ENCODE data around the gene SLC2A14.
"Not testable (repeated sequence)": the region's sequence is repeated elsewhere in the genome, so short reads cannot be mapped to it uniquely, and the experiment has no call there.

Gene SLC2A14

DNA sequence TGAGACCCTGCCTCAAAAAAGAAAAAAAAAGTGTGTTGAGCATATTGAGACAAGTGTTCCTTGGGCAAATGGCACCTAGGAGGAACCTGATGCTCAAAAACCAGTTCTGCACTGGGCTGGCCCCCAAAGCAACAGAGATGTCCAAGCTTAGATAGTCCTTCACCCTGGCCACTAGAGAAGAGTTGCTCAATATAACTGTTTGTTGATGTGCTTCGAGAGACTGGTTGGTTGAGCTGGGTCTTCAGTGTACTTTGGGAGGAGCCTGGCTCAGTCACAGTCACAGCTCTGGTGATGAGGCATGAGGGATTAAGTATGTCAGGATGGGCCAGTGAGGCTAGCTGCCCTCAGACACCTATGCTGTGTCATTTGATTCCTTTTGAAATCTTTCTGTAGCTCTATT lies 38.0 kb downstream of the SLC2A14 start:
- no peak for DNase-seq

DNA sequence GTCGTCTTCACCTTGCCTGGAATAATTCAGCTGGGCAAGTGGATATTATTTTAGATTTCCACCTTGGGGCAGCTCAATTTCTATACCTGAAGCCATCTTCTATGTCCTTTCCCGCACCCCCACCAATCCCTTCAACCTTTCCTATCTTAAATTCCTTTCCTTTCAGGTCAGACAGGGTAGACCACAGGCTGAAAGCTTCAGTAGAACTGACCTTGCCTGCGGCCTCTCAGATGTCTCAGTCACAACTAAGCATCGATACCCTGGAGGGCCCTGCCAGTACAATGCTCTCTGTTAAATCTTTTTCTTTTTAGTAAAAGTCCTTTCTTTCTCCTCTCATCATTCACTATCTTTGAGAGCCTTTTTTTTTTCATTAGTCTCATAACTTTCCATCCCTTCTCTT lies 38.9 kb downstream of the SLC2A14 start:
- no peak for DNase-seq

DNA sequence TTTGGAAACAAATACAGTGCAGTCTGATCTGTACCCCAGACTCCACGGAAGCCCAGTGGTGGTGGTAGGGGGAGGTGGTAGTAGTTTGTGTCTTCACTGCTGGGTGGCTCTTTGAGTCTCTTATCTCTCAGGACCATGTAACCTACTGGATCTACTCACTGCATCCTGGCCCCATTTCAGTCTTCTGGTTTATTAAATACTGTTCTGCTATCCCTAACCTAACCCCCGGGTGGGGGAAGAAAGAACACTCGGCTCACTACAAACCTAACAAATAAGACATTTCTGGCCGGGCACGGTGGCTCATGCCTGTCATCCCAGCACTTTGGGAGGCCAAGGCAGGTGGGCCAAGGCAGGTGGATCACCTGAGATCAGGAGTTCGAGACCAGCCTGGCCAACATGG lies 39.5 kb downstream of the SLC2A14 start:
- DNase-seq = not testable (repeated sequence)

DNA sequence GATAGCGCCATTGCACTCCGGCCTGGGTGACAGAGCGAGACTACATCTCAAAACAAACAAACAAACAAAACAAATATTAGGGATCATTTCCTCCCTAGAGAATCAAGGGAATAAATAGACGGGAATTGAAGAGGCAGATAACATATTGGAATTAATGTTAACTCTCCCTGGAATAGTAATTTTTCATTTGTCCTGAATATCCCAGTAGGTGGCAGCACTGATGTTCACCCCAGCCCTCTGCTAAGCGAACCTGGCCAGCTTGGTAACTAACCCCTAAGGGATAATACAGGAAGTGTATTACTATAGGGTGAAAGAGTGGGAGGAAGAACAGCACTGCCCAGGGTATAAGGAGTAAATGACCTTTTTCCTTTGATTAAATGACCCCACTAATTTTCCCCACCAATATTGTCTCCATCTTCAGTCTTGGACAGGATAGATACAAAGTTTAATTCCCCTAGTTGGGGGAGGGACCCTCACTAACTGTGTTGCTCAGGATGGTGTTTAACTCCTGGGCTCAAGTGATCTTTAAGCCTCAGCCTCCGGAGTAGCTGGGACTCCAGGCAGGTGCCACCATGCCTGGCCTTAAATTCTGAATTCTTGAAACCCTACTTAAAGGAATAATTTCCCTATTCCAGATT lies 40.5 kb downstream of the SLC2A14 start:
- DNase-seq = peak in 2 of 58 donors; percentile 17 to 19

DNA sequence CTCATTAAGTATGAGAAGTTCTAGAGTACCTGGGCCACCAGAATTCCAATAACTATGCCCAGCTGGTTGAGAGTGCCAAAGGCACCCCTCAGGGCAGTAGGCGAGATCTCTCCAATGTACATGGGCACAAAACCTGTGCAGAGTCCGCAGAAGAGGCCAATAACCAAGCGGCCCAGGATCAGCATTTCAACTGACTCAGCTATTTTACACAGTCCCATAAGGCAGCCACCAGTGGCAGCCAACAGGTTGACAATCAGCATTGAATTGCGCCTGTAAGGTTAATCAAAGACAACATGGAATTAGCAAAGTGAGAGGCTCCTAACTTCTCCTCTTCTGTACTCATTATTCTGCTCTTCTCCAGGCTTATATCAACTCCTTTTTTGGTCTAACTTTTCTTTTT lies 43.0 kb downstream of the SLC2A14 start:
- DNase-seq = not testable (repeated sequence)

DNA sequence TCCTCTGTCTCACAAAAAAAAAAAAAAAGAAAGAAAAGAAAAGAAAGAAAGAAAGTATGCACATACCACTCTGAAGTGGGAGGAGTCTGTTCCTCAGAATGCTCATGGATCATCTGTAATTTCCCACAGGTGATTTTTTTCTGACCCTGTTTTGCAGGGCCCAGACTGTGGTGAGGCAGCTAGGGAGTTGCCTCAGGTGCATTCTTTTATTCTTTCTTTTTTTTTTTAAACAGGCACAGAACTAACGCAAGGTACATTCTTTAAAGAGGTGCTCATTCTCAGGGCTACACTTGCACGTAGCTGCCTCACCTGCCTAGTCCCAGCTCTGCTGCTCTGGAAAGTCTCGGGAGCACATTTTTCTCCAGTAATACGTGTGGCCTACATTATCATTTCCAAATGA lies 47.0 kb downstream of the SLC2A14 start:
- not testable (repeated sequence) for DNase-seq

DNA sequence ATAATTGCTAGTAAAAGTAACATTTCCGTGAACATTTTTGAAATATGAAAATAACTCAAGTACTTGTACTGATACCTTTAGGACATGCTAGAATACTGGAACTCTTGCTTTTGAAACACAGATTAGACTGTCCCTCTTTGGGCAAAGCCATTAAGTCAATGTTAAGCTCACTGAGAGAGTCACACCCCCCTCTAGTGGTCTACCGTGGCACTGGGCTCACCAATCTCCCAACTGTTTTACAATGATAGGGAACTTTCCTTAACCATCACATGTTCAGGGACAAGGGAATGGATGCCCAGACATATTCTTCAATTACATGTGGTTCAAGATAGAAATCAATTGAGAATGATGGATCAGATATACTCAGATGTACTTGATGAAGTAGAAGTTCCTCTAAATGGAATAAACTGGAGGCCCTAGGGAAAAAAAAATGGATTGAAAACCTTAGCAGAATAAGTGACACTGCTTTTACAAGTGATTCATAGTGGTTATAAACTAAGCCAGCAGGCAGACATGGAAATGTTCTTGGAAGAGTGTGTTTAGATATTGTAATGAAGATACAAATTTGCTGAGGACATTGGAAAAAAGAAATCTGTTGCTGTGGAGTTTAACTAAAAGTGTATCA lies 65.7 kb downstream of the SLC2A14 start:
- DNase-seq = peak in 46 of 58 donors; percentile 0 to 60 (median 13)

DNA sequence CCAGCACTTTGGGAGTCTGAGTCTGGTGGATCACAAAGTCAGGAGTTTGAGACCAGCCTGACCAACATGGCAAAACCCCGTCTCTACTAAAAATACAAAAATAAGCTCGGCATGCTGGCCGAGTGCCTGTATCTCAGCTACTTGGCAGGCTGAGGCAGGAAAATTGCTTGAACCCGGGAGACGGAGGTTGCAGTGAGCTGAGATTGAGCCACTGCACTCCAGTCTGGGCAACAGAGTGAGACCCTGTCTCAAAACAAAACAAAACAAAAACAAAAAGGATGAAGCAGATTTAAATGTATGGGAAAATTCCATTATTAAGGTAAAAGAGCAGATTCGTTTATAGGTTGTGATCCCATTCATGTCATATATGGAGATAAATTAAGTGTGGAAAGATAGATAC lies 66.4 kb downstream of the SLC2A14 start:
- DNase-seq = not testable (repeated sequence)

DNA sequence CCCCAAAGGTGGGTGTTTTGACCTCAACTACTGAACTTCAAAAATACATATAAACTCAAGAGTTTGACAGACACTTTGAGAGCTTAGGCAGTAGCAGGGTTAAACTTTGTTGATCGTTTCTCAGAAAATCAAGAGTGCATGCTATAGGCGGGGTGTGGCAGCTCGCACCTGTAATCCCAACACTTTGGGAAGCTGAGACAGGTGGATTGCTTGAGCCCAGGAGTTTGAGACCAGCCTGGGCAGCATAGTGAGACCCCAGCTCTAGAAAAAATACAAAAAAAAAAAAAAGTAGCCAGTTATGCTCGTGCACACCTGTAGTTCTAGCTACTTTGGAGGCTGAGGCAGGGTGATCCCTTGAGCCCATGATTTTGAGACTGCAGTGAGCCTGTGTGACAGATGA lies 71.3 kb downstream of the SLC2A14 start:
- no peak for DNase-seq

DNA sequence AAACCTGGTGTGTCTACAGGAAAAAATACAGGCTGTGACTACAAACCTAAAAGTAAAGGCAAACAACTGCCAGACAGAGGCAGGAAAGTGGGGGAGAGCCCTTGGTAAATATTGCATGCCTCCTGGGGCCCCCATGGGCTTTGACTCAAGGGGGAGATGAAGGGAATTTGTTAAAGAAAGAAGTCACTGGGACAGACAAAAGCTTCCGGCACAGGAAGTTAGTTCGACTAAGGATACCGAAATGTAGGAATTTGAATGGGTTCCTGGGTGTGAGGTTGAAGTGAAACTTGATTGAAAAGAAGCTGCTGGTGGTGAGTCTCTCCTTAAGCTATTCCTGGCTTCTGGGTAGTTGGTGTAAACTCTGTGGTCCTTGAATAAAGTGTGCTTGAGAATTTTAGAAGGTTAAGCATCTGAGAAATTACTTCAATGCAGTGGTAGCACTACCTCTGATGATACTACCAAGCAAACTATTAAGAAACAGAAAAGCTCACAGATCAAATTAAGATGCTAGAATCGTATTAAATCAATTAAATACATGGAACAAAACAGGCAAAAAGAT lies 73.9 kb downstream of the SLC2A14 start:
- not testable (repeated sequence) for DNase-seq

DNA sequence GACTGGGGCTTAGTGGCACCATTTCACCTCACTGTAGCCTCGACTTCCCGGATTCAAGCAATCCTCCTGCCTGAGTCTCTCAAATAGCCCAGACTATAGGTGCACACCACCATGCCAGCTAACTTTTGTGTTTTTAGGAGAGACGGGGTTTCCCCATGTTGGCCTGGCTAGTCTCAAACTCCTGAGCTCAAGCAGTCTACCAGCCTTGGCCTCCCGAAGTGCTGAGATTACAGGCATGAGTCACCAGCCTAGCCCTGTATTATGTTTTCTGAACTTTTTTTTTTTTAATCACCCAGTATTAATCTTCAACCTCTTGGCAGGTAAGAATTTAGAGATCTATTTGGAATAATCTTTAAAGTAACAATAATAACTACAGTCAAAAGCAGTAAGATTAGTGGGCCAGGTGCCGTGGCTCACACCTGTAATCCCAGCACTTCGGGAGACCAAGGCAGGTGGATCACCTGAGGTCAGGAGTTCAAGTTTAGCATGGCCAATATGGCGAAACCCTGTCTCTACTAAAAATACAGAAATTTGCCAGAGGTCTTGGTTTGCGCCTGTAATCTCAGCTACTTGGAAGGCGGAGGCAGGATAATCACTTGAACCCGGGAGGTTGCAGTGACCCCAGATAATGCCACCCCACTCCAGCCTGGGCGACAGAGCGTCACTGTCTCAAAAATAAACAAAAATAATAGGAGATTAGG lies 74.9 kb downstream of the SLC2A14 start:
- no peak for DNase-seq

DNA sequence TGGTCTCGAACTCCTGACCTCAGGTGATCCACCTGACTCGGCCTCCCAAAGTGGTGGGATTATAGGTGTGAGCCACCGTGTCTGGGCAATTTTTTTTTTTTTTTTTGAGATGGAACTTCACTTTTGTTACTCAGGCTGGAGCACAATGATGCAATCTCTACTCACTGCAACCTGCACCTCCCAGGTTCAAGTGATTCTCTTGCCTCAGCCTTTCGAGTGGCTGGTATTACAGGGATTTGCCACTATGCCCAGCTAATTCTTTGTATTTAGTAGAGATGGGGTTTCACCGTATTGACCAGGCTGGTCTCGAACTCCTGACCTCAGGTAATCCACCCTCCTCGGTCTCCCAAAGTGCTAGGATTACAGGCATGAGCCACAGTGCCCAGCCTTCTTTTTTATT lies 75.4 kb downstream of the SLC2A14 start:
- not testable (repeated sequence) for DNase-seq

DNA sequence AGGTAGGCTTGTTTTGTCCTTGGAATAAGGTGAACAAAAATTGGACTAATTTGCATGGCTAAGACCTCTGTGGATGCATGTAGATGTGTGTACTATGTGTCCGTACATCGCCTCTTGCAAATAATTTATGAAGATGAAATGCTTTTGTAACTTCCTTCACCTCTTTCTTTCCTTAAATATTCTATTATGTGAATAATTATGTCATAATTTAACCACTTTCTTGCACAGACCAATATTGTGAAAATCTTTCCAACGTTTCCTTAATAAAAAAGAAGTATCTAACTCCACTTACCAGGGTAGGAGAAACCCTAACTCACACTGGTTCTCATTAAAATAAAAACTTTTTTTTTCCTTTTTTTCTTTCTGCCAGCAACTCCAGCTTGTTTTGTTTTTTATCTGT lies 79.5 kb downstream of the SLC2A14 start:
- no peak for DNase-seq

DNA sequence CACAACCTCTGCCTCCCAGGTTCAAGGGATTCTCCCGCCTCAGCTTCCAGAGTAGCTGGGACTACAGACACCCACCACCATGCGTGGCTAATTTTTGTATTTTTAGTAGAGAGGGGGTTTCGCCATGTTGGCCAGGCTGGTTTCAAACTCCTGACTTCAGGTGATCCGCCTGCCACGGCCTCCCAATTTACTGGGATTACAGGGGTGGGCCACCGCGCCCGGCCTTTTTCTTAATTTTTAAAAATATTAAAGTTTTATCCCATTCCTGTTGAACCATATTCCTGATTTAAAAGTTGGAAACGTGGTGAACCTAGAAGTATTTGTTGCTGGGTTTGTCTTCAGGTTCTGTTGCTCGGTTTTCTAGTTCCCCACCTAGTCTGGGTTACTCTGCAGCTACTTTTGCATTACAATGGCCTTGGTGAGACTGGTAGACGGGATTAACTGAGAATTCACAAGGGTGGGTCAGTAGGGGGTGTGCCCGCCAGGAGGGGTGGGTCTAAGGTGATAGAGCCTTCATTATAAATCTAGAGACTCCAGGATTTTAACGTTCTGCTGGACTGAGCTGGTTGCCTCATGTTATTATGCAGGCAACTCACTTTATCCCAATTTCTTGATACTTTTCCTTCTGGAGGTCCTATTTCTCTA lies 83.7 kb downstream of the SLC2A14 start, which contains the start of gene NANOG:
Gene NANOG, plus strand, starts transcription at position 519 of the 645 bp plus-strand sequence. CDS start 213 bp downstream, outside the sequence.
- DNase-seq = not testable (repeated sequence)

DNA sequence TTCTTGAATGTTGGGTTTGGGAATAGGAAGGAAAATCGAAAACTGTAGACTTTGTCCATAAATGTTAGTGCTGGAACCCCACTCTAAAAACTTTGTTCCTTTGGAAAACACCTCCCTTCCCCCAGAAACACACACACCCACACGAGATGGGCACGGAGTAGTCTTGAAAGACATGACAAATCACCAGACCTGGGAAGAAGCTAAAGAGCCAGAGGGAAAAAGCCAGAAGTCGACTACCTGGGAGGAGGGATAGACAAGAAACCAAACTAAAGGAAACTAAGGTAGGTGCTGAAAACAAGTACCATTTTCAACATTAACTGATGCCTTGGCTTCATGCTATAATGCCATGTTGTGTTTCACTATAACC lies 84.4 kb downstream of the SLC2A14 start:
- DNase-seq = no peak

DNA sequence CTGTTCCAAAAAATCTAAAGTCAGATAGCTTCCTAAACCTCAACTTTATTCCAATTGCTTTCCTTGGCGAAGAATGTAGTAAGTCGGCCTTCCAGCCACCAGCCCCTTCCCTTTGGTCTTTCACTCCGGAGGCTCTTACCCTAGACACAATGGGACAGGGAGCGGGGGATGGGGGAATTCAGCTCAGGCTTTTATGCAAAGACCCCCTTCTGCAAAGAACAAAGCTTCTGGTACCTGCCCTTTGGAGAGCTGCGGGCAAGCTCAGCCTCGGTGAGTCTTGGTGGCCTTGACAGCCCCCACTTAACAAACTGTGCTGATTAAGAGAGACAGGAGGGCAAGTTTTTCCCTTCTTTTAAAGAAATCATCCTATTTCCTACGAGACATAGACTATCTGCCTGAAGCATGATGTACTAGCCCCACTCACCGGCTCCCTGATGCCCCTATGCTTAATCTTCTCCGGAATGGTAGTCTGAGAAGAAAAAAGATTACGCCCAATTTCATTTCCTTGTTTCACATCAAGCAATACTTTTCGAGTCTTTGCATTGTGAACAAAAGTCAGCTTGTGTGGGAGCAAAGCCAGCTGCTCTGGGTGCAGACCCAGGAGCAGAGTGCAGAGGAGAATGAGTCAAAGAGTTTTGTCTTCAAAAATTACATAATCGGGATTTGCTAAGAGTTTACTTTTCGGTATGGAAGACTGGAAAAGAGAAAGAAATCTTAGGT lies 85.0 kb downstream of the SLC2A14 start:
- no peak for DNase-seq

DNA sequence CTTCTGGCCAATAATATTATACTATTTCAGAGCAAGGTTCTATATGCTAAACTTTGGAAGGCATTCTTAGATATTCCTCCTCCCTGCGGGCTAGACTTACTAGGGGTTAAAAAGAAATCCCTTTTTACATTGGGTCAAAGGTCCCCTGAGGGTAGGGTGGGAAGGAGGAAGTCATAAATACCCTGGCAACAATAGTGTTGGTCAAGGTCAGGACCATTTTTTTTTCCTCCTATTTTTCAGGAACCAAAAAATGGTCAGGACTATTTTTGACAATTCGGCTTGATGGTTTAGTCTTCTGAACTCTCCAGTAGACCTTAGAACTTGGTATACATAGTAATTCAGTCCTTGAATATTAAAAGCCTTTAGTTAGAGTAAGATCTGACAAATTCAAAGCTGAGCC lies 88.0 kb downstream of the SLC2A14 start:
- no peak for DNase-seq

DNA sequence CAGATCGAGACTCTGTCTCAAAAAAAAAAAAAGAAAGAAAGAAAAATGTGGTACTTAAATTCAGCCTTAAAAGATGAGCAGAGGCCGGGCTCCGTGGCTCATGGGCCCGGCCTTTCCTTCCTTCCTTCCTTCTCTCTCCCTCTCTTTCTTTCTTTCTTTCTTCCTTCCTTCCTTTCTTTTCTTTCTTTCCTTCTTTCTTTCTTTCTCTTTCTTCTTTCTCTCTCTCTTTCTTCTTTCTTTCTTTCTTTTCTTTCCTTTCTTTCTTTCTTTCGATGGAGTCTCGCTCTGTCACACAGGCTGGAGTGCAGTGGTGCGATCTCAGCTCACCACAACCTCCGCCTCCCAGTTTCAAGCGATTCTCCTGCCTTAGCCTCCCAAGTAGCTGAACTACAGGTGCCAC lies 89.3 kb downstream of the SLC2A14 start:
- DNase-seq = not testable (repeated sequence)

DNA sequence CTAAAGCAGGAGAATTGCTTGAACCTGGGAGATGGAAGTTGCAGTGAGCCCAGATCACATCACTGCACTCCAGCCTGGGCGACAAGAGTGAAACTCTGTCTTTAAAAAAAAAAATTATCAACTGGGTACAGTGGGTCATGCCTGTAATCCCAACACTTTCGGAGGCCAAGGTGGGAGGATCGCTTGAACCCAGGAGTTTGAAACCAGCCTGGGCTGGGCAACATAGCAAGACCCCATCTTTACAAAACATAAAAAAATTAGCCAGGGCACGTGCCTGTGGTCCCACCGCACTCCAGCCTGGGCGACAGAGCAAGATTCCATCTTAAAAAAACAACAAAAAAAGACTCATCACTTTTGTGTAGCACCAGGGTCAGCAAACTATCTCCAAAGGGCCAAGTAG lies 90.7 kb downstream of the SLC2A14 start:
- DNase-seq = no peak

DNA sequence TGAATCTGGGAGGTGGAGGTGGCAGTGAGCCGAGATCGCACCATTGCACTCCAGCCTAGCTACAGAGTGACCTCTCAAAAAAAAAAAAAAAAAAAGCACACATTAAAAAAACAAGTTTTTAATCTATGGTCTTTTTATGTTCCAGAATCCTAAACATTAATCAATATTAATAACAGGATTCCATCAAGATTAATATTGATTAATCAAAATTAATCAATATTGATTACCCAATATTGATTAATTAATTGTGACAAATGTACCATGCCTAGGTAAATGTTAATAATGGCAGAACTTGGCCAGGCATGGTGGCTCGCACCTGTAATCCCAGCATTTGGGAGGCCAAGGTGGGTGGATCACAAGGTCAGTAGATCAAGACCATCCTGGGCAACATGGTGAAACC lies 91.4 kb downstream of the SLC2A14 start:
- DNase-seq = no peak

DNA sequence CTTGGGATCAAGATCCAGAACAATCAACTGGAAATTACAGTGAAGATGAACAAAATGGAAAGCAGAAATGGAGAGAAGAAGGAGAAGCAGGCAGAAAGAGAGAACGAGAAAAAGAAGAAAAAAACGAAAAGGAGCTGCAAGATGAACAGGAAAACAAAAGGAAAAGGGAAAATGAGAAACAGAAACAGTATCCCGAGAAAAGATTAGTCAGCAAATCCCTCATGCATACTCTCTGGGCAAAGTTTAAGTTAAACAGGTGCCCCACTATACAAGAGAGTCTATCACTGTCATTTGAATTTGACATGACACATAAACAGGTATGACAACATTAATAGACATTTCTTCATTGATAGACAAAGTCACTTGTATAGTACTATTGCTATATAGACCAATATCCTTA lies 102.7 kb downstream of the SLC2A14 start:
- no peak for DNase-seq
